Jurkat, Clone E6-1 (cell line): ENCODE results near the gene PHKB.
A peak's percentile ranks its signal among the peaks of the same experiment; 100 is the strongest.

ENCODE experiments used
- DNase-seq: peaks from one replicate; pipeline ENCODE4 v3.0.0-alpha.2; 2011; ENCODE audit warnings: low read depth, low spot score
- H3K4me3 ChIP-seq: 2 replicates; pipeline ENCODE4 v1.5.1; 2011; ENCODE audit warnings: mild to moderate bottlenecking, low read length, control low read depth, moderate library complexity

The PHKB gene

GRCh38 chr16:47732523-47733111 is 271.5 kb downstream of the PHKB start:
- peak; percentile 7 for DNase-seq
- H3K4me3 ChIP-seq: no peak overlapping the region

DNA sequence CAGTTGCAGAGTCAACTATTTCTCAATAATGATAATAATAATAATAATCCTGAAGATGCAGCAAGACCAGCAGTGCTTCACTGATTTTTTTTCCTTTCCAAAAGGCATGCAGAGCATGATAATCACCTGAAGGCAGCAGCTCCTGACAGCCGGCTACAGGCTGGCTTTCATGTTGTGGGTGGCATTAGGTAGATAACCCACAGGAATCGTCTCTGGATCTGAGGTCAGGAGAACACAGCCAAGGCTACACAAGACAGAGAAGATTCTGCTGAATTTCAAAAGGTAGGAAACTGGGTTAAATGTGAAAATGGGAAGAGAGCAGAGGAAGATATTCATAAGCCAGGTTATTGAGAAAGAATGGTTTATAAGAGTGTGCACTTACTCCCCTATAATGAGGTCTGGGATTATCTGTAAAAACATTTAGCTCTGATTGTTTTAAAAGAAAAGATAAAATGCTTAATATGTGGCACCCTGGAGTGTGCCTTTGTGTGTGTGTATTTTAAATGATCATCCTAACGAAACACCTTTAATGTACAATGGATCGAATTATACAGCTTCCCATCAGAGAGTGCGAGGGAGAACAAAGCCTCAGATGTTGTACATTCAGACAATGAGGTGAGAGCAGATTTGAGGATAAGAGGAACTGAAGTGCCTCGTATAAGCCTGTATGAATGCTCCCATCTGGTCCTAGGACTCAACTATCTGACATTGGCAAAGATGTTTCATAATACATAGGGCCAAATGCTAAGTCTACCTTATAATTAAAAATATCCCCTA is 273.1 kb downstream of the PHKB start:
- DNase-seq: no peak

DNA sequence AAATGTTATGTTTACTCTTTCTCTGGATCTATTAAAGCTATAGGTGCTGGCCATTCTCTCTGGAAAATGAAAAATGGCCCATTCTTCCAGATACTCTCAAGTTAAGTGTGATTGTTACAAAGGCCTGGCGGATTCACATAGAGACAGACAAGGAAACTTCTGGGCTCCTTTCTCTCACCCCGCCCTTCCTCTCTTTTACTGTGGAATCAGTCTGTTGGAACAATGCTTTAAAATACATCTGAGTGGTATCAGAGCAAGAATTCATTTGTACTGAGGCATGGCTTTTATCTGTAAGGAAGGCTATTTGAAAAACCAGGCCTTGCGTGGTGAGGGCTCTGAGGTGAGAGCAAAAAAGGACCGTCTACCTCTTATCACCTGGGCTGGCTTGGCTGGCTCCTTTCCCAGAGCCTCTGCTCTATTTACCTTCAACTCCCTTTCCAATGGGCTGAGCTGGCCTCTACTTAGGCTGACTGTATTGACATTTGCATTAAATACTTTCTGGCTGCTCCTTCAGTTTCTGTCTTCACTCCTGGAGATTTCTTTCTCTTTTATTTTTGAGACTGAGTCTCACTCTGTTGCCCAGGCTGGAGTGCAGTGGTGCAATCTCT is 274.0 kb downstream of the PHKB start:
- DNase-seq: no peak
- H3K4me3 ChIP-seq: no peak overlapping the region

More for the DNA sequence above, 273.1 kb downstream of the PHKB start:
- H3K4me3 ChIP-seq: no peak overlapping the region

GRCh38 chr16:47750371-47750770 is 289.2 kb downstream of the PHKB start:
- DNase-seq: no peak
- no peak overlapping the region for H3K4me3 ChIP-seq
